22Rv1 (cell line): ENCODE measurements around the gene LRRC8D.

Experiments used
- H3K27ac ChIP-seq: fragments of 450-650 bp; 2 replicates; pipeline ENCODE4 v1.5.1; 2017
- CTCF ChIP-seq: fragments of 450-650 bp; IDR thresholded peaks from 2 replicates; pipeline ENCODE4 v1.5.1; 2017; ENCODE audit warnings: mild to moderate bottlenecking
- ZFX ChIP-seq: fragments of 450-650 bp; IDR thresholded peaks from 2 replicates; pipeline ENCODE4 v1.6.1; 2017; ENCODE audit warnings: antibody characterized with exemption, borderline replicate concordance

LRRC8D gene

GRCh38 chr1:89950703-89951102 lies 129.9 kb downstream of the LRRC8D start:
- TF ChIP-seq CTCF = no peak
- no peak for TF ChIP-seq ZFX
- no peak overlapping the region for H3K27ac ChIP-seq

DNA sequence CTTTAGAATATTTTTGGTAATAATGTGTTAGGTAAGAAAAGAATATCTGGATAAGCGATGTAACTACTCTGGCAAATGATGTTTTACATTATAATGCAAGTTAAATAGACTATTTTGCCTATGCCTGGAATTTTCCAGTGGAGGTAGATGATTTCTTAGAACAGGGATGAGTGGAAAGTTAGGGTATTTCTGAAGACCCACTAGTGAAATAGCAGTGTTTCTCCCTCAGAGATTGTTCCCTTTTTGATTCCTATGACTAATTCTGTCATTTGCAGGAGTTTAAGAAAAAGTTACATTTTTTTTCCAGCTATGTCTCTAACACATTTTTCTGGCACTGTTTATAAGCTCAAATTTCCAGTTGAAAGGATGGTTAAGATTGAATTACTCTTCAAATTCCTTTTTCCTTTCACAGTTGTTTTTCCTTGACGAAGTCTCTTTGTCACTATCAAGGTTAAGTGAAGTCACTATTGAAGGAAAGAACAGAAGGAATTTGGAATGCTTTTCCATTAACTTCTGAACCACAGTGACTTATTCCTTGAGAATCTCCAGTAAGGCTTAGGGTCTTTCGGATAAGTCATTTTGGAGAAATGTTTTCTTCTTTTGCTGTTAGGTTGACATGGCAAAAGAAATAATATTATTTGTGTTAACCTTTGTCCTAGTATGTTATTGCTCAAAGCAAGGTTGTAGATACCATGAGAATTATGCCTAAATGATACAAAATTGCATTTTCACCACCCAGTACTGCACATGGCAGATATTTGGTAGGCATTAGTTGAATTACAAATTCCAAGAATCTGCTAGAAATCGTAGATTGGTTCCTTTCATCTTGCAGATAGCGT lies 131.2 kb downstream of the LRRC8D start:
- no peak overlapping the region for H3K27ac ChIP-seq
- TF ChIP-seq CTCF (no peak), ZFX (no peak)

DNA sequence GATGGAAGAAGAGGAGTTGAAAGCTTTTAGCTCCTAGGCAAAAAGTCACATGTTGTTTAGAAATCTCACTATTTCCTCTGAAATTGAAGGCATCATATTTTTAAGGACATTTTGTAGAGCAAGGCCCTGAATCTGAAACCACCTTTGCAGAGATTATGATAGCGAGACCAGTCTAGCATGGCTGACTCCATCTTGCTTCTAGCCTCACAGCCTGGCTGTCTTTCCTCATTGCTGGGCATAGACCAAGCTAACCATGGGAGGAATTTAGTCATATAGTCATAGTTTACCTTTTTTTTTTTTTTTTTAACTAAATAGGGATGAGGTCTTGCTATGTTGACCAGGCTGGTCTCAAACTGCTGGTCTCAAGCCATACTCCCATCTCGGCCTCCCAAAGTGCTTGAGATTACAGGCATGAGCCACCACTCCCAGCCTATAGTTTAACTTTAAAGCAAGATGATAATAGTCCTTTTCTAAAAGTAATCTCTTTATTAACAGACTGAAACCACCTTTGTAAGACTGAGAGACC lies 131.8 kb downstream of the LRRC8D start:
- TF ChIP-seq CTCF (no peak), ZFX (no peak)
- H3K27ac ChIP-seq = no peak overlapping the region

DNA sequence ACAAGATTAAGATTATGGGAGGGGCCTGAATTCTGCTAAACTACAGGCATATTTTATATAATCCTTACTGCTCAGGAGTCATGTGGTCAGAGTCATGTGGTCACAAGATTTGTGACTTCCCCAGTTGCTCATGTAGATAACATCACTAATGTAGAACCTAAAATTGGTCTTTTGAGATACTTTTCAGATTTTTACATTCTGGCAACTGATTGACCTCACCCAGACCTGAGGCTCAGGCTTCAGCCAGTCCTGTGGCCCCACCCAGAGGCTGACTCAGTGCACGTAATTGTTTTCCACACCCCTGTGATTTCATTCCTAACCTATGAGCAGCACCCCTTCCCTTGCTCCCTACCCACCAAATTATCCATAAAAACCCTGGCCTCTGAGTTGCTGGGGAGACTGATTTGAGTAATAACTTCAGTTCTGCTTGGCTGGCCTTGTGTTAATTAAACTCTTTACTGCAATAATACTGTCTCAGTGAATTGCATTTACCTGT lies 132.3 kb downstream of the LRRC8D start:
- H3K27ac ChIP-seq = no peak overlapping the region
- TF ChIP-seq CTCF (no peak), ZFX (no peak)

- no peak overlapping the region for H3K27ac ChIP-seq
- TF ChIP-seq CTCF (no peak), ZFX (no peak)
Measured at GRCh38 chr1:89953929-89954328, 133.1 kb downstream of the LRRC8D start.

DNA sequence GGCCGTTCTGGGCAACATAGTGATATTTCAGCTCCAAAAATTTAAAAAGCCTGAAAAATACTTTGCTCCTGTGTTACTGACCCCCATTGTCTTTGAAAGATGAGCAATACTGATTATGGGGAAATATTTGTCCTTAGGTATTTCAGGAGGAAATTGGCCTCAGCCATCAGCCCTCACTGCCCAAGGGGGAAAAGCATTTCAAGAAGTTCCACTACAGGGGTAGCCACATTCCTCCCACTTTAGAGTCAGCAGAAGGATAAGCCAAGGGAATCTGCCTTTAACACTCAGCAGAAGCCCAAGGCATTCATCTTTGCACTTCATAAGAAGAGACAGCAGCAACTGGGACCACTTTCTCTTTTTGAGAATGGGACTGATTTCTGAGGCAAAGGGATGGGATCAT lies 133.6 kb downstream of the LRRC8D start:
- no peak overlapping the region for H3K27ac ChIP-seq
- TF ChIP-seq CTCF (no peak), ZFX (no peak)
